MM.1S (cell line): ENCODE measurements around the gene MTCH1.

Experiments
- CTCF ChIP-seq: fragments of 300-600 bp; sonication (generic); IDR thresholded peaks from 2 replicates; pipeline ENCODE4 v1.5.1; 2016; ENCODE audit warnings: antibody characterized with exemption, low read length, mixed read lengths
- EZH2 ChIP-seq: fragments of 300-600 bp; sonication (generic); optimal IDR thresholded peaks from 2 replicates; pipeline ENCODE3; 2017; ENCODE audit warnings: low read depth, mild to moderate bottlenecking, antibody characterized with exemption, low read length, mixed read lengths

GRCh38 chr6:36997811-36998722 is 12.1 kb upstream of the MTCH1 start:
- no peak for TF ChIP-seq CTCF
- TF ChIP-seq EZH2: no peak
